Tongue (tissue), 2 donors: ENCODE data around the gene CHD6. TPM values are rescaled to one million over a fixed set of nuclear protein-coding genes. Genes with fewer than 3 reads are reported as not detected.
A peak's percentile ranks its signal among the peaks of the same experiment; 100 is the strongest.

ENCODE experiments used
- DNase-seq: peaks from one replicate; pipeline ENCODE4 v3.0.0-alpha.2; 2015
- total RNA-seq: library from RNA; depleted of rRNA; stranded (reverse); fragments of >200 nt; gene quantifications from one replicate; pipeline ENCODE4 v1.2.3, GENCODE V29; 2014

CHD6 gene
- total RNA-seq, 1 donor from 2014 or later: 65.1 TPM

- peak; percentile 73 for DNase-seq
Measured at GRCh38 chr20:41365777-41366545, 252.2 kb downstream of the CHD6 start.

- DNase-seq: no peak
Measured at GRCh38 chr20:41364967-41365765, 253.0 kb downstream of the CHD6 start.

GRCh38 chr20:41364236-41364855 is 253.8 kb downstream of the CHD6 start:
- DNase-seq: no peak

- DNase-seq: no peak
Measured at GRCh38 chr20:41363601-41364000, 254.6 kb downstream of the CHD6 start.

- DNase-seq: no peak
Measured at GRCh38 chr20:41362748-41363140, 255.4 kb downstream of the CHD6 start.

- peak; percentile 80 for DNase-seq
Measured at GRCh38 chr20:41361757-41362747, 256.1 kb downstream of the CHD6 start.

- peak; percentile 60 for DNase-seq
Measured at GRCh38 chr20:41360831-41361756, 257.1 kb downstream of the CHD6 start.

- DNase-seq: peak; percentile 80
Measured at GRCh38 chr20:41359541-41360011, 258.6 kb downstream of the CHD6 start.

GRCh38 chr20:41358717-41359116 is 259.5 kb downstream of the CHD6 start:
- DNase-seq: peak; percentile 49

GRCh38 chr20:41358230-41358629 is 259.9 kb downstream of the CHD6 start:
- DNase-seq: no peak

GRCh38 chr20:41357424-41358163 is 260.6 kb downstream of the CHD6 start:
- DNase-seq: no peak

- DNase-seq: no peak
Measured at GRCh38 chr20:41356951-41357350, 261.2 kb downstream of the CHD6 start.

GRCh38 chr20:41355598-41356203 is 262.5 kb downstream of the CHD6 start:
- DNase-seq: no peak

GRCh38 chr20:41355192-41355591 is 263.0 kb downstream of the CHD6 start:
- no peak for DNase-seq

GRCh38 chr20:41353530-41353929 is 264.6 kb downstream of the CHD6 start:
- DNase-seq: no peak

- no peak for DNase-seq
Measured at GRCh38 chr20:41352666-41353065, 265.5 kb downstream of the CHD6 start.

GRCh38 chr20:41352106-41352505 is 266.1 kb downstream of the CHD6 start:
- no peak for DNase-seq
